ENCODE measurements around the gene NOL6. TPM values are rescaled to one million over a fixed set of nuclear protein-coding genes. Genes with fewer than 3 reads are reported as not detected.

NOL6 gene
- polyA plus RNA-seq, 1 donor from 2014 or later: 15.5 TPM

DNA sequence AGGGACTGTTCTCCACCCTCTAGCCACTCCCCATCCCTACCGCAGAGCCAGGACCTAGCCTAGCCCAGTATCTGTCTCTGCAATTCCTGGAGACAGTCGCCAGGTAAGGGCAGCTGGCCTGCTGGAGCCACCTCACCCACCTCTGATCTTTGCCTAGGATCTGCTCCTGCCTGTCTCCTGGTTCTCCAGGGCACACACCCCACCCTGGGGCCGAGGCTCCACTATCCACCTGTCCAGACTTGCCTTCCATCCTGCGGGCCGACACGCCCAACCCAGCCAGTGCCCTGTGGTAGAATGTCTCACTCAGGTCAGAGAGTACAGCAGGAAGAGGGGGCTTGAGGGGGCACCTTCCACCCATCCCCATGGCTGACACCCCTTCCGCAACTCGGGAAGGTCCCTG, 55.6 kb downstream of the NOL6 start (continued):
- TF ChIP-seq EZH2 (IDR thresholded peaks at IDR 0.05; ENCODE audit: borderline replicate concordance, insufficient read depth, low read length, poor library complexity, severe bottlenecking): no peak
- TF ChIP-seq EP300 (conservative IDR thresholded peaks at IDR 0.05; ENCODE audit: poor library complexity, severe bottlenecking): no peak

DNA sequence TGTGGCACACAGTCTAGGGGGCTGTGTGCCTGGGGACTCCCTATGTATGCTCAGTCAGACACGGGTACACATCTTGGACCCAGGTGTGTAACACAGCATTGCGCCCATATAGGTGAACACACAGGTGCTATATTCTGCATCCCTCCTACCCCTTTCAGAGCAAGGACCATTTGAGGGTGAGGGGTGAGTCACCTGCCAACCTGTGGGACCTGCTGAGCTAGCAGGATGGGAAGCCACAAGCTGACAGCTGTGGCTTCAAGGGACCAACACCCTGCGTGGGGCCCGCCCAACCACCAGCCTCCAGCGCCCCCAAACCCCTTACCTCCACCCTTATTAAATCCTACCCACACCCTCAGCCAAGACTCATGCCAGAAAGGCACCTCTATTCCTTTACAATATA, 56.7 kb downstream of the NOL6 start:
- Histone ChIP-seq H3K27ac (ENCODE audit: low read length) (no peak overlapping the region), H3K9me3 (ENCODE audit: low read length) (no peaks in the 10 kb centered on the region), H2AFZ (ENCODE audit: low read depth, low read length) (no peak overlapping the region), H3F3A (ENCODE audit: insufficient read depth, low read length, poor library complexity, severe bottlenecking) (no peaks in the 10 kb centered on the region), H3K4me3 (ENCODE audit: low read length) (no peak overlapping the region), H4K20me1 (ENCODE audit: insufficient read depth) (no peaks in the 10 kb centered on the region), H3K79me2 (replicated peaks; ENCODE audit: insufficient read depth, low read length) (no peaks in the 10 kb centered on the region), H3K36me3 (ENCODE audit: insufficient read depth, low read length) (no peaks in the 10 kb centered on the region), H3K27me3 (ENCODE audit: insufficient read depth, low read depth, low read length) (no peaks in the 10 kb centered on the region), H3K9me2 (ENCODE audit: insufficient read depth, low read length) (no peaks in the 10 kb centered on the region), H3K4me2 (ENCODE audit: low read length) (no peak overlapping the region), H3K9ac (ENCODE audit: low read length) (no peak overlapping the region)
- TF ChIP-seq MXI1 (conservative IDR thresholded peaks at IDR 0.05; ENCODE audit: poor library complexity, severe bottlenecking): no peak
- TF ChIP-seq EP300 (conservative IDR thresholded peaks at IDR 0.05; ENCODE audit: poor library complexity, severe bottlenecking): no peak
- TF ChIP-seq RAD21 (conservative IDR thresholded peaks at IDR 0.05): no peak
- TF ChIP-seq, protein P1, sequence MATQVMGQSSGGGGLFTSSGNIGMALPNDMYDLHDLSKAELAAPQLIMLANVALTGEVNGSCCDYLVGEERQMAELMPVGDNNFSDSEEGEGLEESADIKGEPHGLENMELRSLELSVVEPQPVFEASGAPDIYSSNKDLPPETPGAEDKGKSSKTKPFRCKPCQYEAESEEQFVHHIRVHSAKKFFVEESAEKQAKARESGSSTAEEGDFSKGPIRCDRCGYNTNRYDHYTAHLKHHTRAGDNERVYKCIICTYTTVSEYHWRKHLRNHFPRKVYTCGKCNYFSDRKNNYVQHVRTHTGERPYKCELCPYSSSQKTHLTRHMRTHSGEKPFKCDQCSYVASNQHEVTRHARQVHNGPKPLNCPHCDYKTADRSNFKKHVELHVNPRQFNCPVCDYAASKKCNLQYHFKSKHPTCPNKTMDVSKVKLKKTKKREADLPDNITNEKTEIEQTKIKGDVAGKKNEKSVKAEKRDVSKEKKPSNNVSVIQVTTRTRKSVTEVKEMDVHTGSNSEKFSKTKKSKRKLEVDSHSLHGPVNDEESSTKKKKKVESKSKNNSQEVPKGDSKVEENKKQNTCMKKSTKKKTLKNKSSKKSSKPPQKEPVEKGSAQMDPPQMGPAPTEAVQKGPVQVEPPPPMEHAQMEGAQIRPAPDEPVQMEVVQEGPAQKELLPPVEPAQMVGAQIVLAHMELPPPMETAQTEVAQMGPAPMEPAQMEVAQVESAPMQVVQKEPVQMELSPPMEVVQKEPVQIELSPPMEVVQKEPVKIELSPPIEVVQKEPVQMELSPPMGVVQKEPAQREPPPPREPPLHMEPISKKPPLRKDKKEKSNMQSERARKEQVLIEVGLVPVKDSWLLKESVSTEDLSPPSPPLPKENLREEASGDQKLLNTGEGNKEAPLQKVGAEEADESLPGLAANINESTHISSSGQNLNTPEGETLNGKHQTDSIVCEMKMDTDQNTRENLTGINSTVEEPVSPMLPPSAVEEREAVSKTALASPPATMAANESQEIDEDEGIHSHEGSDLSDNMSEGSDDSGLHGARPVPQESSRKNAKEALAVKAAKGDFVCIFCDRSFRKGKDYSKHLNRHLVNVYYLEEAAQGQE (IDR thresholded peaks at IDR 0.05; ENCODE audit: borderline replicate concordance): no peak
- TF ChIP-seq EZH2 (IDR thresholded peaks at IDR 0.05; ENCODE audit: borderline replicate concordance, insufficient read depth, low read length, poor library complexity, severe bottlenecking): no peak
- no peak for TF ChIP-seq POLR2AphosphoS5 (IDR thresholded peaks at IDR 0.05)

DNA sequence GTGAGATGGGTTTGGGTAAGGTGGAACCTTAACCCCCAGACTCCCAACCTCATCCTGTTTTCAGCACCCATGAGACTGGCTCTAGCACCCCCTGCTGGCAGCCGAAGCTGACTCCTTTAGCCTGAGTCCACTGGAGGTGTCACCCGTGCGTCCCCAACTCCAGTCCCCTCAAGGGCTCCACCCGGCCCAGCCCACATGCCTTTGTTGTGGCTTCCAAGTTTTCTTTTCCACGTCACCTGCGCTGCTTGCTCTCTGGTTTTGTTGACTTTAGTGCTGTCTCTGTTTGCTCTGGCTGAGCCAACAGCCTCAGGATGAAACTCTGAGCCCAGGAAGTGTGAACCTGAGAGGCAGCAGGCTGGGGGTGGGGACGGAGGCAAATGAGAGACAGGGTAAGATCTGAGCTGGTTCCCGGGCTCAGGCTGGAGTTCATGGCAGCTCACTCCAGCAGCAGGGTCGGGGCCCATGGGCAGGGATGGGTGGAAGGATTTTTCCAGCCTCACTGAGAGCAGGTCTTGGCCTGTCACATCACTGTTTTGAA, 58.2 kb downstream of the NOL6 start:
- no peaks in the 10 kb centered on the region for H4K20me1 ChIP-seq (ENCODE audit: insufficient read depth)
- no peak overlapping the region for H3K4me3 ChIP-seq (ENCODE audit: low read length)
- H3K27me3 ChIP-seq (ENCODE audit: insufficient read depth, low read depth, low read length): no peaks in the 10 kb centered on the region
- TF ChIP-seq, protein P1 (IDR thresholded peaks at IDR 0.05; ENCODE audit: borderline replicate concordance): no peak
- TF ChIP-seq MXI1 (conservative IDR thresholded peaks at IDR 0.05; ENCODE audit: poor library complexity, severe bottlenecking): no peak
- no peak for TF ChIP-seq EP300 (conservative IDR thresholded peaks at IDR 0.05; ENCODE audit: poor library complexity, severe bottlenecking)
- H3K9ac ChIP-seq (ENCODE audit: low read length): no peak overlapping the region
- no peak overlapping the region for H3K4me2 ChIP-seq (ENCODE audit: low read length)
- H3F3A ChIP-seq (ENCODE audit: insufficient read depth, low read length, poor library complexity, severe bottlenecking): no peaks in the 10 kb centered on the region
- no peak overlapping the region for H3K27ac ChIP-seq (ENCODE audit: low read length)
- H2AFZ ChIP-seq (ENCODE audit: low read depth, low read length): no peak overlapping the region
- H3K79me2 ChIP-seq (replicated peaks; ENCODE audit: insufficient read depth, low read length): no peaks in the 10 kb centered on the region
- H3K9me3 ChIP-seq (ENCODE audit: low read length): no peaks in the 10 kb centered on the region
- H3K36me3 ChIP-seq (ENCODE audit: insufficient read depth, low read length): no peaks in the 10 kb centered on the region
- no peaks in the 10 kb centered on the region for H3K9me2 ChIP-seq (ENCODE audit: insufficient read depth, low read length)
